ENCODE results near the gene LACTB.

LACTB gene

DNA sequence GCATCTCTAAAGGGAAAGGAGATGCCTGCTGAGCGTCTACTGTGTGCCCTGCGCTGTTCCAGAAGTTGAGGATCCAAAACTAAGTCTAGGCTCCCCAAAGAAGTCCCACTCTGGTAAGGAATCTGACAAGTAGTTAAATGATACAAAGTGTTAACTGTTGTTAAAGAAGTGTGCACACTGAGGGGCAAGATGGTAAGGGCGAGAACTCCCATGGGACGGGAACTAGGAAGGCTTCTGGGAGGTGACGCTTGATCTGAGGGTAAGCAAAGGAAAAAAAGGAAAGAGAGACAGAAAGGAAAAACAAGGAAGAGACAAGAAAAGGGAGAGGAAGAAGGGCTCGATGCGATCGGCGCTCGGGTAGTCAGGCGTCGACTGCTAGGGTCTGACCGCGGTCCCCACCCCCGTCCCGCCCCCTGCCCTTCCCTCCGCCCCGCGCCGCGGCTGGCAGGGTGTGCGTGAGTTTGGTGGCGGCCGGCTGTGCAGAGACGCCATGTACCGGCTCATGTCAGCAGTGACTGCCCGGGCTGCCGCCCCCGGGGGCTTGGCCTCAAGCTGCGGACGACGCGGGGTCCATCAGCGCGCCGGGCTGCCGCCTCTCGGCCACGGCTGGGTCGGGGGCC is at the start of gene LACTB:
TSS of gene LACTB (plus strand) at position 480 of the 620 bp plus-strand sequence. CDS start at position 491, 11 bp downstream.
- peak; percentile 85 for DNase-seq

GRCh38 chr15:63072023-63072650 is 49.5 kb upstream of the LACTB start:
- DNase-seq: no peak

DNA sequence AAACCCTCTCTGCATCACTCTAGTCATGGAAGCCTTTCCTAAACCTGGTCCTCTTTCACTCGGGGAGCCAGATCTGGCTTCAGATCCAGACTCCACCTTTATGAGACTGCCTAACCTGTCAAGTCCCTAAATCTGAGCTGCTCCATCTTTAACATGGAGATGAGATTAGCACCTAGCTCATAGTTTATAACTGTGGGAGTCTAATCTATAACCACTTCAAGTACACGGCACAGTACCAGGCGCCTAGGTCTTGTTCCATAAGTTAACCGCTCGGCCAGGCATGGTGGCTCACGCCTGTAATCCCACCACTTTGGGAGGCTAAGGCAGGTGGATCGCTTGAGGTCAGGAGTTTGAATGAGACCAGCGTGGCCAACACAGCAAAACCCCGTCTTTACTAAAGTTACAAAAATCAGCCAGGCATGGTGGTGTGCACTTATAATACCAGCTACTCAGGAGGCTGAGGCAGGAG is 48.8 kb upstream of the LACTB start:
- no peak for DNase-seq

- no peak for DNase-seq
These were observed 48.0 kb upstream of the LACTB start for GRCh38 chr15:63073497-63074172.

DNA sequence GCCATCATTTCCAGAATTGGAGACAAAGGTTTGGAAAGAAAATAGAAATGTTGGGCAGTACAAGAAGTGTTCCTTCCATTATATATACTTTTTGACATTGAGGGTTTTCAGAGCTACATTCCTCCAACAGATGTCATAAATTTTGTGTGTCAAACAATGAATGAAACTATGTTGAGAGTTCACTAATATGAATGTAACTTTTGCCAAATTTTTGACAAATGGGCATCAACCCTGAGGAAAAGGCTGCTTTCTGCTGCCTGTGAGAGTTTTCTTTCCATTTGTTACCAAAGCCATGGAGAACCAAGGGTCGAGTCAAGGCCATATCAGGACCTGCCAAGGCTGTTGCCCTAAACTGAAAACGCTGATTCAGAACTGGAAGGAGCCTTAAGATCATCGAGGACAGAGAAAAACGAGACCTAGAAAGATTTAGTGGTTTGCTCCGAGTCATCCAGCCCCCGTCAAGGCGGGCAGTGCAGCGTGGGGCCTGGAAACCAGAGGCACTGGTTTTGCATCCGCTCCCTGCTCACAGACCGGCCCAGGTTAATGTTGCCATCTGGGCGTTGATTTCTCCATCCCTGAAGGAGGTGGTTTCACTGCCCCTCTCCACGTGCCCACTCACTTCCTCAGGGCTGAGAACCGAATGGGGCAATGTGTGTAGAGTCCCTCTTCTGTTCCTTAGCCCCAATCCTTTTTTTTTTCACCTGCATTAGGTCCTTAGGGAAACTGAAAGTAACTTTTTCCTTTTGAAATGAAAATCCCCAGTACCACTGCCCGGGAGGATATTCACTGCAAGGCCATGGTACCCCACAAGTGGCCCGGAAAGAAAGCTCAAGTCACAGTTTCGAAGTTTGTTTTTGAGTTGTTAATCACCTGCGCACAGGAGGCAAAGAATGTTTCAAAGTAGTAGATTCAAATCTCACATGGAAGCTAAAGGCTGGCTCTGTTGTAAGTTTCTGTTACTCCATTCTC is 46.4 kb upstream of the LACTB start:
- no peak for DNase-seq

DNA sequence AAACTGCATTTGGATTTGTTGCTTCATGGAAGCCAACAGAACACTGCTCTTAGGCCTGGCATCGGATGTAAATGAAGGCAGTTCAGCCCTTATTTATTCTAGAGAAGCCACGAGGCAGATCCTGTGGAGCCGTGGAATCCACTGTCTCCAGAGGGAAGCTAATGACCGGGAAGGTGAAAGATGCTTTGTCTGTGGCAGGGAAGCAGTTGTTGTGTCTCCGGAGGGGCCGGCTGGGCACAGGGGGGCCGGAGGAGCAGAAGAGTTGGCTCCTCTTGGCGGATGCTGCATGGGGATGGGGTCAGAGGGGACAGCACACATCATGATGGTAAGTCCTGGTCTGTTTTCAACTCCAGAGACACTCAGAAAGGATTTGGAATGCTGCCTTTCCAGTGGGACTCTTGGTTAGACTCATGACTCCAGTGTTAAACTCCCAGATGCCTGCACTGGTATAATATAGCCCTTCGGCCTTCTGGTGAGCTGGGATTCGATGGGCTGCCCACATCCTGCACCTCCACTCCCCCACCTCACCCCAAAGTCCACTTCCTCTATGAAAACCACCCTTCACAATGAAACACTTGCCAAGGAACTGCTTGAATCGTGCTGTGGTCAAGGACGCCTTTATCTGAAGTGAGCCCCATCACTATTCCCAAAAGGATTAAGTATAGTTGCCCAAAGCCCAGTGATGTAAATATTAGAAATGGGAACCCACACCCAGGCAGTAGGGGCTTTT is 45.5 kb upstream of the LACTB start:
- DNase-seq: peak; percentile 12

GRCh38 chr15:63076714-63077046 is 45.0 kb upstream of the LACTB start:
- no peak for DNase-seq

- no peak for DNase-seq
These were observed 43.7 kb upstream of the LACTB start for GRCh38 chr15:63077952-63078351.

- DNase-seq: no peak
These were observed 41.6 kb upstream of the LACTB start for GRCh38 chr15:63079947-63080626.

DNA sequence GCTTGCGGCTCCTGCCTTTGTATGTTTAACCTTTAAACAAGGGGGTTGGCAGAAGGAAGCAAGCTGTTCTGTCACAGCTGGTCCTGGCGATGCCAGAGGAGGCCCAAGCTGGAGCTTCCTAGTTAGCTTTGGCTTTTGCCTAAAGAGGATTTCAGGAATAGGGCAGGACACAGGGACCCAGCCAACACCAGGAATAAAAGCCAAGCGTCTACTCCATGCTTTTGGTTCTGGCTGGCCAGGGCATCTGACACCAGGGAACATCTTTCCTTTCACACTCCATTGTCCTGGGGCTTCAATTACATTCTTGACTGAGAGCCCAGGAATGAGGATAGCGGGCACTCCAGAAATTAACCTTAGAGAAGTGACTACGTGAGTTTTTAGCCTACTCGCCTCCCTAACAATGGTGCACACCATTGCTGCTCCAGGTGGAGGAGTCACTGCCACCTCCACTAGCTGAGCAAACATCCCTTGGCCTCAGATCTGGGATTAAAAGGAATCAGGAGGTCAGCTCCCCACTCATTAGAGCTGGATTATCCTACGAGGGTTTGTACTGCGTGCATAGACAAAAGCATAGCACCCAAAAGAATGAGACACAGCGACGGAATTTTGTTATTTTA is 40.9 kb upstream of the LACTB start:
- DNase-seq: no peak

DNA sequence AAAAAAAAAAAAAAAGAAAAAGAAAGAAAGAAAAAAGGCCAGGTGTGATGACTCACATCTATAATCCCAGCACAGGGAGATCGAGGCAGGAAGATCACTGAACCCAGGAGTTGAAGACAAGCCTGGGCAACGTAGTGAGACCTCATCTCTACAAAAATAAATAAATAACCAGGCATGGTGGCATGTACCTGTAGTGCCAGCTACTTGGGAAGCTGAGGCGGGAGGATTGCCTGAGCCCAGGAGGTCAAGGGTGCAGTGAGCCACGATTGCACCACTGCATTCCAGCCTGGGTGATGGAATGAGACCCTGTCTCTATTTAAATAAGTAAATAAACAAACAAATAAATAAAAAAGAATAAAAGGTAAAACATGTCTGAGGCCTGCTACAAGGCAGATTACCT is 39.3 kb upstream of the LACTB start:
- DNase-seq: no peak

GRCh38 chr15:63083044-63083443 is 38.6 kb upstream of the LACTB start:
- no peak for DNase-seq

GRCh38 chr15:63083541-63083940 is 38.1 kb upstream of the LACTB start:
- no peak for DNase-seq

- DNase-seq: no peak
These were observed 36.9 kb upstream of the LACTB start for GRCh38 chr15:63084806-63085205.

DNA sequence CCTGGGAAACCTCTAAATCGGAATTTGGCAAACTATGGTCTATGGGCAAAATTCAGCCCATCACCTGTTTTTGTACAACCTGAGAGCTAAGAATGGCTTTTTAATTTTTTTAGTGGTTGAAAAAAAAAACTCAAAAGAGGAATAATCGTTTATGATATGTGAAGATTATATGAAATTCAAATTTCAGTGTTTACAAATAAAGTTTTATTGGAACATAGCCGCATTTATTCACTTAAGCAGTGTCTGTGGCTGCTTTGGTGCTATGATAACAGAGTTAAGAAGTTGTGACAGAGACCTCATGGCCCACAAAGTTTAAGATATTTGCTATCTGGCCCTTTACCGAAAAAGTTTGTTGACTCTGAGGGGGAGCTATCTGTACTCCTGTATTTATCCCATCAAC is 36.4 kb upstream of the LACTB start:
- no peak for DNase-seq

DNA sequence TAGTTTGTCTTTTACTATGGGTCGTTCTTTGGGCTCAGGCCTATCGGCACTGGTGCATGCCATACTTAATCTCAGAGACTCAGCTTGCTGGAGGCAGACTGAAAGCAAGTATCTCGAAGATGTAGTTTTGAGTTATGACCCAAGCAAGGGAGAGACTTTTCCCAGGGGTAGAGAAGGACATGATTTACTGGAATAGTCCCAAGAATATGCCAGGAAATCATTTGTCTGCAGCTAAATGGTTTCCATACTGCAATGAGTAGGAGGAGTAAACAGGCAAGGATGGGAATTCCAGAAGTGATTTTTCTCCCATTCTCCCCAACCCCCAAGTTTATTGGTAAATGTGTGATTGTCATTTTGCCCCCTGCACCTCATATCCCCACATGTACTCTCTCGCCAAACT is 35.4 kb upstream of the LACTB start:
- no peak for DNase-seq

DNA sequence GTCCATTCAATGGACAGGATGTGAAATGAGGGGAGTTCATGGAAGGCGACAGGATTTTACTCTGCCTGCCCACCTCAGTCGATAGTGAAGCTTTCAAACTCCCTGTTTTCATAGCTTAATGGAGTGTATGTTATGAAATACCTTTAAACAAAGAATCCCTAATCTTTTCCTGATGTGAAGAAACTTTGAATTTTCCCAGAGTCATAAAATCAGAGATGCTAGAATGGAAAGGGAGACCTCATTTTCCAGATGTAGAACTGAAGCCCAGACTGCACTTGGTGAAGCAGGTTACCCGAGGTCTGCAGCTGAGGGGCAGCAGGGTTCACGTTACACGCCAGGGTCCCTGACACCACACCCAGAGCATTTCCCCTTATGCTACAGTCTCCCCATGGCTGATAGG is 34.7 kb upstream of the LACTB start:
- DNase-seq: no peak

DNA sequence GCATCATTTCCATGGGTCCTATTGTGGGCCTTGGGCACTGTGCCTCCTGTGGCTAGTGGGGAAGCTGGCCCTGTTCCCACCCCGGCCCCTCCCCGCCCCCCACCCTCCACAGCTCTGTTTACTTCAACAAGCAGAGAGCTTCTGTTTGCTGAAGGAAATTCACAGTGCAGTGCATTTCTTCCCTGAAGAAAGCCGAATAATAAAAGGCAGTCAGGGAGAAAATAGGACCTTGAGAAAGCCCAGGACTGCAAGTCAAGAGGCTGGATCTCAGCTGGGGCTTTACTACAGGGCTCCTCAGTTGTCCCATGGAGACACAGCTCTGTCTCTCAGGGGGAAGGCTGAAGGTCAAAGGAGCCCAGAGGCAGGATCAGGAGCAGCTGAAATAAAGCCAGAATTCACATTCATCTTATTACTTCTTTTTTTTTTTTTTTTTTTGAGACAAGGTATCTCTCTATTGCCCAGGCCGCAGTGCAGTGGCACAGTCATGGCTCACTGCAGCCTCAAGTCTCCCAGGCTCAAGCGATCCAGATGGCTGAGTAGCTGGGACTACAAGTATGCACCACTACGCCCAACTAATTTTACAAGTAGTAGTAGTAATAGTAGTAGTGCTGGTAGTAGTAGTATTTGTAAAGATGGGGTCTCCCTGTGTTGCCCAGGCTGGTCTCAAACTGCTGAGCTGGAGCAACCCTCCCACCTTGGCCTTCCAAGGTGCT is 33.0 kb upstream of the LACTB start:
- no peak for DNase-seq

GRCh38 chr15:63089260-63090043 is 32.2 kb upstream of the LACTB start:
- peak; percentile 28 for DNase-seq

GRCh38 chr15:63090472-63090871 is 31.2 kb upstream of the LACTB start:
- DNase-seq: no peak

Data from GDM1 (cell line).